ENCODE data around the gene GAA. TPM values are rescaled to one million over a fixed set of nuclear protein-coding genes. Genes with fewer than 3 reads are reported as not detected.
A peak's percentile ranks its signal among the peaks of the same experiment; 100 is the strongest.

GAA gene
- total RNA-seq, 4 donors from 2014 or later: 48.1 to 71.7 (median 67.8) TPM

DNA sequence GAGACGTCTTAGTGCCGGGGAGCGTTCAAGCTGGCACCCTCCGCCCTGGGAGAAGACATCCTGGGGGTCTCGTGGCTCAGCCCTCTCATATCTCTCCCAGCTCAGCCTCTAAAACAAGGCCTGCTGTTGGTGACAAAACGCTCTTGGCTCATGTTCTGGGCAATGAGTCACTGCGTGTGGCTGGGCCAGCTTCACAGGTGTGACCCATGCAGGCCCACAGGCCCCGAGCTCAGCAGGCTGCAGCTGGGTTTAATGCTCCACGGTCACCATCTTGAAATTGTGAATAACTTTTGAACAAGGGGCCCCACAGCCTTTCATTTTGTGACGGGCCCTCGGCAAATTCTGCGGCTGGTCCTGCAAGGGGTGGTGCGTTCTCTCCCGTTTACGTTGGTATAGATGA lies 22.4 kb downstream of the GAA start:
- no peak overlapping the region for H3K4me3 ChIP-seq (ENCODE audit: low read depth, poor library complexity, severe bottlenecking)
- intact Hi-C loops (cut with DNase I; ENCODE audit: low total_unique reads): no loop called here
- WGBS, 2 donors: 72 to 74% methylated on average over 15 of the region's 15 CpGs
- TF ChIP-seq, protein P1, sequence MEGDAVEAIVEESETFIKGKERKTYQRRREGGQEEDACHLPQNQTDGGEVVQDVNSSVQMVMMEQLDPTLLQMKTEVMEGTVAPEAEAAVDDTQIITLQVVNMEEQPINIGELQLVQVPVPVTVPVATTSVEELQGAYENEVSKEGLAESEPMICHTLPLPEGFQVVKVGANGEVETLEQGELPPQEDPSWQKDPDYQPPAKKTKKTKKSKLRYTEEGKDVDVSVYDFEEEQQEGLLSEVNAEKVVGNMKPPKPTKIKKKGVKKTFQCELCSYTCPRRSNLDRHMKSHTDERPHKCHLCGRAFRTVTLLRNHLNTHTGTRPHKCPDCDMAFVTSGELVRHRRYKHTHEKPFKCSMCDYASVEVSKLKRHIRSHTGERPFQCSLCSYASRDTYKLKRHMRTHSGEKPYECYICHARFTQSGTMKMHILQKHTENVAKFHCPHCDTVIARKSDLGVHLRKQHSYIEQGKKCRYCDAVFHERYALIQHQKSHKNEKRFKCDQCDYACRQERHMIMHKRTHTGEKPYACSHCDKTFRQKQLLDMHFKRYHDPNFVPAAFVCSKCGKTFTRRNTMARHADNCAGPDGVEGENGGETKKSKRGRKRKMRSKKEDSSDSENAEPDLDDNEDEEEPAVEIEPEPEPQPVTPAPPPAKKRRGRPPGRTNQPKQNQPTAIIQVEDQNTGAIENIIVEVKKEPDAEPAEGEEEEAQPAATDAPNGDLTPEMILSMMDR (IDR thresholded peaks at IDR 0.05): no peak
- TF ChIP-seq POLR2A (IDR thresholded peaks at IDR 0.05): no peak
- DNase-seq (ENCODE audit: low spot score in 2 of 2): peak in 1 of 2 donors; percentile 79

DNA sequence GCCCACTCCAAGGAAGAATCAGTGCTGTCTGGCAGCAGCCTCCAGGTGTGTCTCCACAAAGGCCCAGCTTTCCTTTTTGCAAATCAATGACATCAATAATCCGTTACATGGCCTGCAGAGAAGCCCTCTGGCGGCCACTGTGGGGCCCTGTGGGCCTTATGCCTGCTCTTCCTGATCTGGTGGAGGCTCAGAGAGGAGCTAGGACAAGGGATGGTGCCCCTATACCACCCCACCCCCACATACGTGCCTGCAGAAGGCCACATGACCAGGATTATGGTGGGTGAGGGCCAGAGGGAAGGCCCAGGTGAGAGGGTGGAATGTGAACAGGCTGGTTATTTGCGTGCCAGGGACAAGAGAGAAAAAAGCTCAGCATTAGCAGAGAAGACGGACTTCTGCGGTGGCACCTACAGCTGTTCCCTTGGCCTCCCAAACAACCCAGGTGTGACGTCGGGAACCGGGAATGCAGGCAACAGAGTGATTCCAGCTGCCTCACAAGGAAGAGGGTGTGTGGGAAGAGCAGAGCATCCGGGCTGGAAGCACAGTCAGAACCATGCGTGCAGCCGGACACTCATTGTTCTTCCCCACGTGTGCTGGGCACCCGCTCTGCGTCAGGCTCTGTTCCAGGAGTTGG lies 23.1 kb downstream of the GAA start:
- DNase-seq (ENCODE audit: low spot score in 2 of 2): peak in 1 of 2 donors; percentile 84
- TF ChIP-seq POLR2A (IDR thresholded peaks at IDR 0.05): no peak
- TF ChIP-seq, protein P1 (IDR thresholded peaks at IDR 0.05): no peak
- no peak overlapping the region for H3K4me3 ChIP-seq (ENCODE audit: low read depth, poor library complexity, severe bottlenecking)
- intact Hi-C loops (cut with DNase I; ENCODE audit: low total_unique reads): no loop called here
- 42 to 45% methylated on average over 14 to 15 of the region's 15 CpGs for WGBS, 2 donors

DNA sequence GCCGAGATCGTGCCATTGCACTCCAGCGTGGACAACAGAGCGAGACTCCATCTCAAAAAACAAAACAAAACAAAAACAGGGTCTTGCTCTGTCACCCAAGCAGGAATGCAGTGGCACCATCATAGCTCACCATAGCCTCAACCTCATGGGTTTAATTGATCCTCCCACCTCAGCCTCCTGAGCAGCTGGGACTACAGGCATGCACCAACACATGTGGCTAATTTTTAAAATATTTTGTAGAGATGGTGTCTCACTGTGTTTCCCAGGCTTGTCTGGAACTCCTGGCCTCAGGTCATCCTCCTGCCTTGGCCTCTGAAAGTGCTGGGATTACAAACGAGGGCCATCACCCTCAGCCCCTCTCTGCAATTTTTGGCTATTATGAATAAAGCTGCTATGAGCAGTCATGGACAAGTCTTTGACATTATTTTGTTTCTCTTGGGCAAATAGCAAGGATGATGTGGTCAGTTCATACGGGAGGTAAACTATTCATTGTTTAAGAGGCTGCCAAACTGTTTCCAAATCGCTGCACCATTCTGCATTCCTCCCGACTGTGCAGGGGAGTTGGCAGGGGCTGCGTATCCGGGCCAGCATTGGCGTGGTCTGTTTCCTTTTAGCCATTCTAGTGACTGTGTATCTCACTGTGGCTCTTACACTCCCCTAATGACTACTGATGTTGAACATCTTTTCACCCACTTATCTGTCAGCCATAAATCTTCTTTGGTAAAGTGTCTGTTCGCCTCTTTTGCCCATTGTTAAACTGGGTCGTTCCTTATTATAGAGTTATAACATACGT lies 24.5 kb downstream of the GAA start:
- intact Hi-C loops (cut with DNase I; ENCODE audit: low total_unique reads): no loop called here
- DNase-seq (ENCODE audit: low spot score in 2 of 2): peak in 1 of 2 donors; percentile 70
- H3K4me3 ChIP-seq (ENCODE audit: low read depth, poor library complexity, severe bottlenecking): no peak overlapping the region
- no peak for TF ChIP-seq POLR2A (IDR thresholded peaks at IDR 0.05)
- TF ChIP-seq, protein P1 (IDR thresholded peaks at IDR 0.05): no peak
- 67 to 70% methylated on average over 14 of the region's 14 CpGs for WGBS, 2 donors

DNA sequence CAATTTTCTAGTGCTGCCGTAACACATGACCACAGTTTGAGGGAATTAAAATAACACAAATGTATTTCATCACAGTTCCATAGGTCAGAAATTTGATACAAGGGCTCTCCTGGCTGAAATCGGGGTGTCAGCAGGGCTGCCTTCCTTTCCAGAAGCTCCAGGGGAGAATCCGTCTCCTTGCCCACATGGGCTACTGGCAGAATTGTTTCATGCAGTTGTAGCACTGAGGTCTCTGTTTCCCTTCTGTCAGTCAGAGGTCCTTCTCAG lies 25.0 kb downstream of the GAA start:
- intact Hi-C loops (cut with DNase I; ENCODE audit: low total_unique reads): no loop called here
- WGBS, 2 donors: 83% methylated on average over 3 of the region's 3 CpGs
- TF ChIP-seq, protein P1 (IDR thresholded peaks at IDR 0.05): no peak
- TF ChIP-seq POLR2A (IDR thresholded peaks at IDR 0.05): no peak
- peak in 1 of 2 donors; percentile 23 for DNase-seq (ENCODE audit: low spot score in 2 of 2)
- no peak overlapping the region for H3K4me3 ChIP-seq (ENCODE audit: low read depth, poor library complexity, severe bottlenecking)

DNA sequence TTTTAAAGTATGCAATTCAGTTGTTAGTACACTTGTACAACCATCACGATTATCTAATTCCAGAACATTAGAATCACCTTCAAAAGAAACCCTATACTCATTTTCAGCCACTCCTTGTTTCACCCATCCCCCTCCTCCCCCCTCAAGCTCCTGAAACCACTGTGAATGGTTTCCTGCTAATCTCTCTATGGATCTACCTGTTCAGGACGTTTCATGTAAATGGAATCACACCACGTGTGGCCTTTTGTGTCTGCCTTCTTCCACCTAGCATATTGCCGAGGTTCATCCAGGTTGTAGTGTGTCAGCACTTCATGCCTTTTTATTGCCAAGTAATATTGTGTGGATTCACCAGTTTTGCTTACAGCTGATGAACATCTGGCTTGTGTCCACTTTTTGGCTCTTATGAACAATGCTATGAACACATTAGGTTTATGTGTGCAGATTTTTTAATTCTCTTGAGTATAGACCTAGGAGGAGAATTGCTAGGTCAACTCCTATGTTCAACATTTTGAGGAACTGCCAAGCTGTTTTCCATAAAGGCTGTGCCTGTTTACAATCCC lies 27.7 kb downstream of the GAA start:
- intact Hi-C loops (cut with DNase I; ENCODE audit: low total_unique reads): no loop called here
- no peak overlapping the region for H3K4me3 ChIP-seq (ENCODE audit: low read depth, poor library complexity, severe bottlenecking)
- TF ChIP-seq, protein P1 (IDR thresholded peaks at IDR 0.05): no peak
- no peak for TF ChIP-seq POLR2A (IDR thresholded peaks at IDR 0.05)
- 38 to 43% methylated on average over 4 of the region's 4 CpGs for WGBS, 2 donors
- DNase-seq (ENCODE audit: low spot score in 2 of 2): no peak
